GM18508 (cell line): Measurements from ENCODE around the gene SLC1A7.

Experiments used
- ATAC-seq: cut with Tn5 transposase; IDR thresholded peaks from one replicate; pipeline ENCODE4 v1.9.1; 2021; ENCODE audit warnings: moderate number of reproducible peaks; ENCODE audit not compliant: insufficient read depth, unreplicated experiment

SLC1A7 gene

DNA sequence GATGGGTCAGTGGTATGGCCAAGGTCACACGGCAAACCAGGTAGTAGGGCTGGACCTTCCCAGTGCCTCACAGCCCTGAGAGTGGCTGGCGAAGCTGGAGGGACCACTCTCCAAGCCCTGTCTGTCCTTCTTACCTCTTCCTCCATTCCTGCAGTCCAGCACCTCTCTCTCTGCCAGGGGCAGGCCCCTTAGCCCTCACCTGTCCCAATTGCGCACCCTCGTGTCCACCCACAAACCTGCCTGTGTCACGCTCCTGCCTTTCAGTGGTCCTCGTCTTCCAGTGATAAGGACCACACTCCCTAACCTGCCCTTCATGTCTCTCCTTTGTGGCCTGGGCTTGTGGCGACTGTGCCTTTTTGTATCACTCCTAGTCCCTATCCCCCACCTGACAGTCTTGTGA, 77.0 kb downstream of the SLC1A7 start:
- ATAC-seq, result no peak

DNA sequence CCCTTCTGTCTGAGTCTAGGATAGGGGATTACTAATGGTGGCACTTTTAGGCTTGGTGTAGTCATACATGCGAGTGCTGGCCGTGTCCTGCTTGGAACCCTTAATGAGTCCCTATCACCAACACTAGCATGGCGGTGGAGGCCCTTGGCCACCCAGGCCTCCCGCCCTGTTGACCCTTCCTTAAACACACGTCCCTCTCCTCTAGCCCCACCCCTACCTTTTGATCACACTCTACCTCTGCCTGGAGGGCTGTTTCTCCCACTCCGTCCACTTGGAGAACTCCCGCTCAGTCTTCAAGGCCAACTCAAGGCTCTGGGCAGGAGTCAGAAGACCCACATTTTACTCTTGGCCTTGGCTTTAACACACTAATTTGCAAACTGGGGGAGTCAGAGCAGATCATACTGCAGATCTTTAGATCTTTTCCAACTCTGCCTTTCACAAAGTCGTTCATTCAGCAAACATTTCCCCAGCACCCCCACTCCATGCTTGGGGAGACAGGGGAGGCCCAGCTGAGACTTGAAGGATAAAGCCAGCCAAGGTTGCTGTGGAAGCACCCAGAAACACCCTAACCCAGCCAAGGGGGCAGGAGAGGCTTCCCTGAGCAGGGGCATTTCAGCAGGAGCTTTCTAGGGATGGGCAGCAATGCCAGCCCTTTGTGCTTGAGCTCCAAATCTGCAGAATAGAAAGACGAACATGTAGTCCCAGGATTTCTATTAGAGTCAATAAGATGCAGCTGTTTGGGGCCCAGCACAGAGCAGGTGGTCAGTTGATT, 78.5 kb downstream of the SLC1A7 start:
- no peak for ATAC-seq

DNA sequence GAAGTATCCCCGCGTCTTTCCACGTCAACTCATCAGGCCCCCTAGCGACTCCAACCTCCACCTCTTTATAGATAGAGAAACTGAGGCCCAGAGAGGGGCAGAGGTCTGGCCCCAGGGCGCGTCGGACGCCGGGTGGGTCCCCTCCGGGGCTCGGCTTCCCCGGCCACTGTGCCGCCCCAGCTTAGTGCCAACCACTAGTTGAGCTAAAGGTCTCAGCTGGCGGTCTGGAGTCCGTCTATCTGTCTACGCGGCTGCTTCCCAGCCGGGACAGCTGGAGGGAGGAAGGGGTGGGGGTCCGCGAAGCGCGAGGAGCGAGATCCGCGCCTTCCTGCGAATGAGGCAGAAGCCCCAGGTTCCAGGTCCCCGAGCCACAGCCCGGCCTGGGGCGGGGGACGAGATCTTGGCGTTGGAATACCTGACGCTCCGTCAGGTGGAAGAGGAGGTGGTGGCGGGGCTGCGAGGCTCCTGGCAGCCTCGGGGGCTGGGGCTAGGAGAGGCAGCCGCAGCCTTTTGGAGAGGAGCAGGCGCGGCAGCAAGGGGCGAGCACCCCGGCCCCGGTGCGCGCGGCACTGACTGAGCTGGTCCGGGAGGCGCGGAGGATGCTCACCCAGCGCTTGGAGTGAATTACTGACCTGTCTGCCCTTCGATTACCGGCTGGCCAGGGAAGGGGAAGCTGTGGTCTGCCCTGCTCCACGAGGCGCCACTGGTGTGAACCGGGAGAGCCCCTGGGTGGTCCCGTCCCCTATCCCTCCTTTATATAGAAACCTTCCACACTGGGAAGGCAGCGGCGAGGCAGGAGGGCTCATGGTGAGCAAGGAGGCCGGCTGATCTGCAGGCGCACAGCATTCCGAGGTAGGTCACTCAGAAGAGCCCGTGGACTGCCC, 79.5 kb downstream of the SLC1A7 start:
- no peak for ATAC-seq

- ATAC-seq, result no peak
These were observed 80.4 kb downstream of the SLC1A7 start, which contains the start of gene PODN for GRCh38 chr1:53061859-53062707. Gene PODN, plus strand, starts transcription at chr1:53062213. Its CDS starts 7,643 bp downstream, at chr1:53069856.

- ATAC-seq, result no peak
These were observed 81.1 kb downstream of the SLC1A7 start for GRCh38 chr1:53061123-53061858.

GRCh38 chr1:53060579-53060978, 81.9 kb downstream of the SLC1A7 start:
- no peak for ATAC-seq

DNA sequence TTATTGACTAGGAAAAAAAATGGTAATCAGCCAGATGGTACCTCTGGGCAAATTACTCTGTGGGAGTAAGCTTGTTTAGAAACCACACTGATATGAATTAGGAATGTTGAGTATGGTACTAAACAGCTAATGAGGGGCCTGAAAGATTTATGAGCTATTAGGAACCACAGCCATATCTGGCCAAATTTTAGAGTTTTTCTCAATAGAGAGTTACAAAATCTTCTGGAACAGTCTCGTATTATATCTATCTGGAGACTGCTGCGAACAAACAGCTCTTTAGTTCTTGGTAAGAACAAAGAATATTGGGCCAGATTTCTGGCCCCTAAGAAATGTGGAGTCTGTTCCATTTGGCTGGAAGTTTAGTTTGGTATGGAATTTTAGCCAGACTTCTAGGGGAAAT, 85.3 kb downstream of the SLC1A7 start:
- ATAC-seq, result no peak

- ATAC-seq, result no peak
These were observed 90.8 kb downstream of the SLC1A7 start for GRCh38 chr1:53051676-53052075.

DNA sequence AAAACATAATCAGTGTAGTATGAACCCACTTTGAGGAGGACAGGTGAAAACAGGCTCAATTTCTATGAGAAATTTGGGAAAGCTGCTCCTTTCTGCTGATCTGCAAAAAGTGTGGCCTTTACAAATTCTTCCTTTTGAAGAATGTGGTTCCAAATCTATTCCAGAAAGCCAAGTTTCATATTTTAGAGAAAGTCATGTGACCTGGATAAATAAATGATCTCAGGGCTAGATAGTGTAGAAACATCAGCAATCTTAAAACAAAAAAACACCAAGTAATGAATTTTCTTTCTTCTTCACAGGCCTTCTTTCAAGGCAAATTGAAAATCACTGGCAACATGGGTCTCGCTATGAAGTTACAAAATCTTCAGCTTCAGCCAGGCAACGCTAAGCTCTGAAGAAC, 92.1 kb downstream of the SLC1A7 start:
- no peak for ATAC-seq

DNA sequence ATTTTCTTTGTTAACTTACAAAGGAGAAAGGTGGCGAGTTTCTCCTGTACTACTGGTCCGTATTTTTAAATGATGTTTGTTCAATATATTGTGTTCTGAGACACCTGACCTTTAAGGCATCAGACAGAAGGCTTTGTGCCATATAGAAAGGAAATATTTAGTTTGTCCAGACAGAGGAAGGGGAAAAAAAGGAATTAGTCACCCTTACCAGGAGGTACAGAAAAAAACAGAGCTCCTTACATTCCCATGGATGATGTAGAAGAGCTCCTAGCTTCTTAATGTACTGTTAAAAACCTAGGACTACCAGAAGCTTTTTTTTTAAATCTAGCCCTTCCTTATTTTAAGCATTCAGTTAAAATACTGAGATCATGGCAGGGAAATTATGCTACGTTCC, 92.9 kb downstream of the SLC1A7 start:
- ATAC-seq, result no peak

DNA sequence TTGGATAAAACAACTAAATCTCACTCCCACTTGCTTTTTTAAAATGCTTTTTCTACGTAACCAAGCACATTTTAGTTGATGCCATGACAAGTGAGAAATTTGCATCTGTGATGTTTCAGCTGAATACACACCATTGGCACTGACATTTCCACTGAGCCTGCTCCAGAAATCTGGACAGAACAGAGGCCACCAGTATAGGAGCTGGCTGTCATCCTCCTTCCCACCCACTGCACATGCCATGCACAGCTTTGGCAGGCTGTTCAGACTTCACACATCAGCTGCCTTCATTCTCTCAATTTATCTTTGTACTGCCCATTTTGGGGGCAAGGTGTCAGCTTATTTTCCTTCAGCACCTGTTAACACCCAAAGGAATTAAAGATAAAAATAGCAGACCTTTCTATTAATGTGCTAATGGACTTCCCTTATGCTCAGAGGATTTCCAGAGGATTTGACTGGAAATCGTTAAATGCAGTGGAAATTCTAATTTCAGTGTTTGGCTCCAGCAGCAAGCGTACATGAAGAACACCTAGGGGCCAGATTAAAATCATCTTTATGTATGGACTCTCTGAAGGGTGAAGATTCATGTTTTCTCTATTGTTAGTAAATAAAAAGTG, 93.4 kb downstream of the SLC1A7 start:
- no peak for ATAC-seq

GRCh38 chr1:53047737-53048736, 94.4 kb downstream of the SLC1A7 start:
- ATAC-seq, result no peak

- no peak for ATAC-seq
These were observed 95.5 kb downstream of the SLC1A7 start for GRCh38 chr1:53046930-53047329.

GRCh38 chr1:53044926-53045325, 97.5 kb downstream of the SLC1A7 start:
- no peak for ATAC-seq

DNA sequence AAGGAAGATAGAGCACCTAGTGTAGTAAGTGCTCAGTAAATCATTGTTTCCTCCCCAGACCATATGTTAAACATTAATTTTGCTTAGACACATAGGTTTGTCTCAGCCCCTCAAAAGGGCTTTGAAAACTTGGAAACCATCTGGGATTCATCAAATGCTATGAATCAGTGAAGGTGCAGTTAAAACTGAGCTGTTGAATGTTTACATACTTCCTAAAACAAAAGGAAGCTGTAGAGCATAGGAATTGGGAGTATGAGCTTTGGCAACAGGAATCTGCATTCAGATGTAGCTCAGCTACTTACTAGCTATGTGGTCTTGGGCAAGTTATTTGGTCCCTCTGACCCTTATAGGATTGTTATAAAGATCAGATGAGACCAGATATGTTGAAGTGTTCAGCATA, 99.2 kb downstream of the SLC1A7 start:
- no peak for ATAC-seq

DNA sequence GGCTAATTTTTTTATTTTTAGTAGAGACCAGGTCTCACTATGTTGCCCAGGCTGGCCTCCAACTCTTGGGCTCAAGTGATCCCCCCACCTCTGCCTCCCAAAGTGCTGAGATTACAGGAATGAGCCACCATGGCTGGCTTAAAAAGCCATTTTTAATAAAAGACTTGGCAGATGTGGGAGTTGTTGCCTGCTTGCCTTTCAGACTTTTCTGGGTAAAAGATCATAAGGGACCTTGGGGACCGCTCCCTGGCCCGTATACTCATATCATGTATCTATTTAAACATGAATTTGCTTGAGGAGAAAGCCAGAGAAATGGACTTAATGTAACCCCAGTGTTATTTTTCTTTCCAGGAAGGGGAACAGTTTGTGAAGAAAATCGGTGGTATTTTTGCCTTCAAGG, 103.9 kb downstream of the SLC1A7 start:
- no peak for ATAC-seq
